ENCODE measurements around the gene TMC3. TPM values are rescaled to one million over a fixed set of nuclear protein-coding genes. Genes with fewer than 3 reads are reported as not detected.

The TMC3 gene
- total and polyA plus RNA-seq, 4 donors = 0.02 to 0.13 TPM; not detected in 2

- Histone ChIP-seq H3K4me3 (ENCODE audit: low read depth in 1 of 3, low read length in 3 of 3) (peak overlapping the region in 1 of 3 donors; percentile 11), H3K27ac (ENCODE audit: low read depth in 1 of 2, low read length in 2 of 2) (peak overlapping the region in 1 of 2 donors; percentile 25), H3K4me1 (ENCODE audit: control insufficient read depth in 4 of 4, insufficient read depth in 4 of 4, low read length in 3 of 4) (peaks cover 5 to 20% (median 14%) of the 10 kb centered on the region in 4 donors), H3K9me3 (ENCODE audit: control insufficient read depth in 4 of 4, low read length in 3 of 4) (no peaks in the 10 kb centered on the region), H3K27me3 (ENCODE audit: control insufficient read depth in 4 of 4, insufficient read depth in 4 of 4, low read length in 3 of 4) (no peaks in the 10 kb centered on the region), H3K9ac (ENCODE audit: low read depth in 1 of 2, low read length in 2 of 2) (no peak overlapping the region), H3K36me3 (ENCODE audit: control insufficient read depth in 4 of 4, insufficient read depth in 3 of 4, low read depth in 1 of 4, low read length in 3 of 4) (peaks cover 0 to 2% (median 0%) of the 10 kb centered on the region in 4 donors)
- no peak for DNase-seq (ENCODE audit: low spot score)
- no peak for TF ChIP-seq FOXA1 (IDR thresholded peaks at IDR 0.05)
- no peak for TF ChIP-seq GABPA (IDR thresholded peaks at IDR 0.05 in 1 of 2, conservative IDR thresholded peaks at IDR 0.05 in 1 of 2)
- no peak for TF ChIP-seq YY1 (IDR thresholded peaks at IDR 0.05)
- TF ChIP-seq HNF4A (conservative IDR thresholded peaks at IDR 0.05) = no peak
- TF ChIP-seq EGR1 (IDR thresholded peaks at IDR 0.05; ENCODE audit: low read depth in 2 of 2) = no peak
- TF ChIP-seq NR2F2 (IDR thresholded peaks at IDR 0.05) = no peak
- TF ChIP-seq MAX (IDR thresholded peaks at IDR 0.05) = no peak
- no peak for TF ChIP-seq FOXA2 (IDR thresholded peaks at IDR 0.05)
- TF ChIP-seq HNF4G (IDR thresholded peaks at IDR 0.05) = no peak
- no peak for TF ChIP-seq ZBTB33 (IDR thresholded peaks at IDR 0.05)
- TF ChIP-seq TAF1 (conservative IDR thresholded peaks at IDR 0.05) = no peak
- no peak for TF ChIP-seq SP1 (IDR thresholded peaks at IDR 0.05)
- TF ChIP-seq CTCF (IDR thresholded peaks at IDR 0.05; ENCODE audit: low read depth, low read length, missing input control) = no peak
- TF ChIP-seq JUND (IDR thresholded peaks at IDR 0.05) = no peak
- TF ChIP-seq RAD21 (IDR thresholded peaks at IDR 0.05) = no peak
- TF ChIP-seq ATF3 (IDR thresholded peaks at IDR 0.05) = no peak
- TF ChIP-seq RXRA (IDR thresholded peaks at IDR 0.05) = no peak
- TF ChIP-seq REST (IDR thresholded peaks at IDR 0.05) = no peak
- 47% methylated on average over 6 of the region's 6 CpGs for WGBS
Measured at GRCh38 chr15:81298611-81299010, 75.4 kb downstream of the TMC3 start.
